Measurements from ENCODE around the gene FLACC1. TPM values are rescaled to one million over a fixed set of nuclear protein-coding genes. Genes with fewer than 3 reads are reported as not detected.

FLACC1 gene
- total and polyA plus RNA-seq, 9 of the 15 experiments (the other 6 are each of a cell fraction or from before 2014, with no cell fraction given): 0.07 to 0.68 (median 0.22) TPM; not detected in 2

- TF ChIP-seq ZNF184 (CRISPR knock-in tag; IDR thresholded peaks at IDR 0.05) (no peak), NFIC (IDR thresholded peaks at IDR 0.05) (no peak), ERF (CRISPR knock-in tag; IDR thresholded peaks at IDR 0.05) (no peak), RAD21 (CRISPR knock-in tag; conservative IDR thresholded peaks at IDR 0.05 in 1 of 2, IDR thresholded peaks at IDR 0.05 in 1 of 2) (no peak), CREM (IDR thresholded peaks at IDR 0.05; ENCODE audit: low read depth) (0 out of 2 replicates have a peak, but pooled peaks have one; percentile 8), POLR2B (IDR thresholded peaks at IDR 0.05; ENCODE audit: low read depth, partially characterized antibody) (peak; percentile 33), SLC30A9 (CRISPR knock-in tag; IDR thresholded peaks at IDR 0.05) (no peak), KLF6 (CRISPR knock-in tag; IDR thresholded peaks at IDR 0.05; ENCODE audit: borderline replicate concordance) (no peak), EP400 (IDR thresholded peaks at IDR 0.05) (no peak), HDAC1 (IDR thresholded peaks at IDR 0.05) (0 out of 4 replicates have a peak, but pooled peaks of 1 of the 2 experiments have one; percentile 25), ZNF407 (IDR thresholded peaks at IDR 0.05; ENCODE audit: low read depth) (no peak), MAFG (tag; conservative IDR thresholded peaks at IDR 0.05) (no peak), ARHGAP35 (IDR thresholded peaks at IDR 0.05; ENCODE audit: partially characterized antibody) (no peak), ZNF75A (CRISPR knock-in tag; IDR thresholded peaks at IDR 0.05) (no peak)
- TF ChIP-seq, protein P1, sequence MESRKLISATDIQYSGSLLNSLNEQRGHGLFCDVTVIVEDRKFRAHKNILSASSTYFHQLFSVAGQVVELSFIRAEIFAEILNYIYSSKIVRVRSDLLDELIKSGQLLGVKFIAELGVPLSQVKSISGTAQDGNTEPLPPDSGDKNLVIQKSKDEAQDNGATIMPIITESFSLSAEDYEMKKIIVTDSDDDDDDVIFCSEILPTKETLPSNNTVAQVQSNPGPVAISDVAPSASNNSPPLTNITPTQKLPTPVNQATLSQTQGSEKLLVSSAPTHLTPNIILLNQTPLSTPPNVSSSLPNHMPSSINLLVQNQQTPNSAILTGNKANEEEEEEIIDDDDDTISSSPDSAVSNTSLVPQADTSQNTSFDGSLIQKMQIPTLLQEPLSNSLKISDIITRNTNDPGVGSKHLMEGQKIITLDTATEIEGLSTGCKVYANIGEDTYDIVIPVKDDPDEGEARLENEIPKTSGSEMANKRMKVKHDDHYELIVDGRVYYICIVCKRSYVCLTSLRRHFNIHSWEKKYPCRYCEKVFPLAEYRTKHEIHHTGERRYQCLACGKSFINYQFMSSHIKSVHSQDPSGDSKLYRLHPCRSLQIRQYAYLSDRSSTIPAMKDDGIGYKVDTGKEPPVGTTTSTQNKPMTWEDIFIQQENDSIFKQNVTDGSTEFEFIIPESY (CRISPR knock-in tag; IDR thresholded peaks at IDR 0.05): no peak
- TF ChIP-seq, protein P2, sequence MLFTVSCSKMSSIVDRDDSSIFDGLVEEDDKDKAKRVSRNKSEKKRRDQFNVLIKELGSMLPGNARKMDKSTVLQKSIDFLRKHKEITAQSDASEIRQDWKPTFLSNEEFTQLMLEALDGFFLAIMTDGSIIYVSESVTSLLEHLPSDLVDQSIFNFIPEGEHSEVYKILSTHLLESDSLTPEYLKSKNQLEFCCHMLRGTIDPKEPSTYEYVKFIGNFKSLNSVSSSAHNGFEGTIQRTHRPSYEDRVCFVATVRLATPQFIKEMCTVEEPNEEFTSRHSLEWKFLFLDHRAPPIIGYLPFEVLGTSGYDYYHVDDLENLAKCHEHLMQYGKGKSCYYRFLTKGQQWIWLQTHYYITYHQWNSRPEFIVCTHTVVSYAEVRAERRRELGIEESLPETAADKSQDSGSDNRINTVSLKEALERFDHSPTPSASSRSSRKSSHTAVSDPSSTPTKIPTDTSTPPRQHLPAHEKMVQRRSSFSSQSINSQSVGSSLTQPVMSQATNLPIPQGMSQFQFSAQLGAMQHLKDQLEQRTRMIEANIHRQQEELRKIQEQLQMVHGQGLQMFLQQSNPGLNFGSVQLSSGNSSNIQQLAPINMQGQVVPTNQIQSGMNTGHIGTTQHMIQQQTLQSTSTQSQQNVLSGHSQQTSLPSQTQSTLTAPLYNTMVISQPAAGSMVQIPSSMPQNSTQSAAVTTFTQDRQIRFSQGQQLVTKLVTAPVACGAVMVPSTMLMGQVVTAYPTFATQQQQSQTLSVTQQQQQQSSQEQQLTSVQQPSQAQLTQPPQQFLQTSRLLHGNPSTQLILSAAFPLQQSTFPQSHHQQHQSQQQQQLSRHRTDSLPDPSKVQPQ (CRISPR knock-in tag; IDR thresholded peaks at IDR 0.05; ENCODE audit: borderline replicate concordance): no peak
These were observed 96.8 kb downstream of the FLACC1 start, which contains the start of gene CASP8 (continued) for GRCh38 chr2:201260302-201260800.
